GM23248 (cell line): ENCODE results near the gene TRMT1.

Source experiments
- EZH2 ChIP-seq: fragments of 200-600 bp; sonication (generic); IDR thresholded peaks from 2 replicates; pipeline ENCODE4 v1.6.1; 2018; ENCODE audit warnings: antibody characterized with exemption, mild to moderate bottlenecking; ENCODE audit not compliant: insufficient read depth, poor library complexity, severe bottlenecking
- EZH2phosphoT487 ChIP-seq: fragments of 200-600 bp; sonication (generic); IDR thresholded peaks from 2 replicates; pipeline ENCODE4 v1.6.1; 2018; ENCODE audit warnings: antibody characterized with exemption, moderate library complexity, mild to moderate bottlenecking, low read depth; ENCODE audit not compliant: insufficient read depth

DNA sequence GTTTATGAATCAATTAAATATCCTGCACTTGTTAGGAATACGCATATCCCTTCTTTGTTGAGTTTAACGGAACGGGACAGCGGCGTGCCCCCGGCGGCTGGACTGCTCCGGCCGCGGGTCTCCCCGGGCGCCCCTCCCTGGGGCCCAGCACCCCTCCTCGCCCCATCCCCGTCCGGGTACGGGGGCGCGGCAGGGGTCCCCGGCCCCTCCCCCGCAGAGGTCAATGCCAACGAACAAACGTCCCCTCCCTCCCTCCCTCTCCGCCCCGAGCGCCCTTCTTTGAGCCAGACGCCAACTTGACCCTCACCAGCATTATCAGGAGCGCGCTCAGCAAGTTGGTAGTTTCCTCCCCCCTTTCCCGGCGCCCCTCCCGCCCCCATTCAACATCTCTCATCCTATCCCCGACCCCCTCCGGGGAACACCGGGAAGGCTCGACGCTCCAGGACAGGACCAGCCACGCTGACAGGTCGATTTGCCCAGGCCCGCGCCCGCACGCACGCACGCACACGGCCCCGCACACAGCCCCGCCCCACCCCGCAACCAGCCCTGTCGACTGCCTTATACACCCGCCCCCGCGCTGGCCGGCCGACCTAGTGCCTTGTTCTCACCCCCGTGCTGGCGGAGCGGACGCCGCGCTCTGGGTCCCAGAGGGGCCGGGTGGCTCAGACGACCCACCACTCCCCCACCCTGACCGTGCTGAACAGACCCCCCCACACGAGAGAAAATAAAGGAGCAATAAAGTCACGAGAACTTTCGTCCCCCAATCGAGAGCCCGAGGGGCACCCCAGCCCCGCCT, 18.9 kb downstream of the TRMT1 start:
- TF ChIP-seq EZH2 (no peak), EZH2phosphoT487 (no peak)
